BJ (cell line): ENCODE data around the gene DOCK4. TPM values are rescaled to one million over a fixed set of nuclear protein-coding genes. Genes with fewer than 3 reads are reported as not detected.

Source experiments
- CTCF ChIA-PET: fragments of 350-600 bp; formaldehyde crosslinking; extraction: SDS; loops from one replicate; lab custom pipeline; 2021; ENCODE audit warnings: antibody characterized with exemption, inconsistent platforms; lab: Yijun Ruan, JAX
- POLR2A ChIA-PET: fragments of 300-600 bp; sonication (Branson Sonifier 250); formaldehyde crosslinking; extraction: SDS; loops from one replicate; lab custom pipeline; 2021; ENCODE audit warnings: antibody characterized with exemption; lab: Charles Lee
- DNase-seq: peaks from one replicate; pipeline ENCODE4 v3.0.0-alpha.2; 2011; ENCODE audit warnings: low read depth
- H3K27me3 ChIP-seq: 2 replicates; pipeline ENCODE4 v1.6.0; 2011; ENCODE audit warnings: low read length; ENCODE audit not compliant: control insufficient read depth, insufficient read depth
- H3K36me3 ChIP-seq: 2 replicates; pipeline ENCODE4 v1.5.1; 2011; ENCODE audit warnings: low read length; ENCODE audit not compliant: control insufficient read depth, insufficient read depth
- H3K4me3 ChIP-seq: 2 replicates; pipeline ENCODE4 v1.5.1; 2011; ENCODE audit warnings: low read depth, mild to moderate bottlenecking, control low read depth, low read length
- polyA plus RNA-seq: library from polyadenylated mRNA; depleted of rRNA; stranded (reverse); fragments of >200 nt; gene quantifications from 2 replicates; pipeline ENCODE4 v1.2.3, GENCODE V29; 2011
- TF ChIP-seq, protein P1 (sequence below): IDR thresholded peaks from 2 replicates; pipeline ENCODE4 v1.5.1; 2011; ENCODE audit warnings: low read depth, mild to moderate bottlenecking, control low read depth, inconsistent platforms, low read length, moderate library complexity; ENCODE audit not compliant: insufficient read depth

The DOCK4 gene
- polyA plus RNA-seq, 1 experiment = 0.15 TPM

DNA sequence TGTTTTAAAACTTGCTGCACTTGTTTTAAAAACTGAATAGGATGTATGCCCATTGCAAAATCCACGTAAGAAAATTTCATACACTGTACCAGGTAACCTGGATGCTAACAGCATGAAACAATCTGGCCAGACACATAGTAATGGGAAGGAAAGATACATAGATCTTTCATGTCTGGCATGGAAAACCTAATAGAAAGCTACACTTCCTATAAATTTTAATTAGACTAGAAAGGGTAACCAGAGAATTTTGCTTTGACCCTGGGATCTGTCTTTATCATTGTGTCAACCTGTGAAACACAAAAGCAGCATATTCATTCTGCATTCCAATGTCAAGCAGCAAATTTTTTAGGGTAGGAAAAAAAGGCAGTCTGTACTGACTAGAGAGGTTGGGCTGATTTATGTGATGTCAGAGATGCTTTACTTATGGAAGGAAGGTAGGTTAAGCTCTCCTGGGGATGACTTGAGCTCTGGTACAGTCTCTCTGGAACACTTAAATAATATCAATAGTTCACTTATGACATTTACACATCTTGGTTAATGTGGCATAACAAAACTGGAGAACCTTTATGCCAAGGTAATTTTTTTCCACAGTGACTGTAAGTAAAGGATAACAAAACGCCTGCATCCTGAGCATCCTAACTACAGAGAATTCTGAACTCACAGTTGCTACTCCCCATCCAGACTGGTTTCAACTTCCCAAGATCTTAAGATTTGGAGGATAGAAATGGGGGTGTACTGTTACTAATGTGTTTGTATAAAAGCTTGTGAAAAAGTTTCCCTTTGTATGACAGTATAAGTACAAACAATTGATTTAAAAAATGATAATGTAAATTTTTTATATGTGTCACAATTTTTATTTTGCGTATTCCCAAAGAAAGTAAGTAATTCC lies 44.7 kb downstream of the DOCK4 start:
- ChIA-PET POLR2A (no interaction called here), CTCF (interaction anchor here (1.2 kb wide), 1 partner anchor 8 kb away, joined by 3 read pairs; no protein-coding TSS in a partner anchor)
- DNase-seq = no peak
- H3K36me3 ChIP-seq = no peaks in the 10 kb centered on the region
- no peaks in the 10 kb centered on the region; the same call in 1 of the 2 replicates for H3K27me3 ChIP-seq
- TF ChIP-seq, protein P1, sequence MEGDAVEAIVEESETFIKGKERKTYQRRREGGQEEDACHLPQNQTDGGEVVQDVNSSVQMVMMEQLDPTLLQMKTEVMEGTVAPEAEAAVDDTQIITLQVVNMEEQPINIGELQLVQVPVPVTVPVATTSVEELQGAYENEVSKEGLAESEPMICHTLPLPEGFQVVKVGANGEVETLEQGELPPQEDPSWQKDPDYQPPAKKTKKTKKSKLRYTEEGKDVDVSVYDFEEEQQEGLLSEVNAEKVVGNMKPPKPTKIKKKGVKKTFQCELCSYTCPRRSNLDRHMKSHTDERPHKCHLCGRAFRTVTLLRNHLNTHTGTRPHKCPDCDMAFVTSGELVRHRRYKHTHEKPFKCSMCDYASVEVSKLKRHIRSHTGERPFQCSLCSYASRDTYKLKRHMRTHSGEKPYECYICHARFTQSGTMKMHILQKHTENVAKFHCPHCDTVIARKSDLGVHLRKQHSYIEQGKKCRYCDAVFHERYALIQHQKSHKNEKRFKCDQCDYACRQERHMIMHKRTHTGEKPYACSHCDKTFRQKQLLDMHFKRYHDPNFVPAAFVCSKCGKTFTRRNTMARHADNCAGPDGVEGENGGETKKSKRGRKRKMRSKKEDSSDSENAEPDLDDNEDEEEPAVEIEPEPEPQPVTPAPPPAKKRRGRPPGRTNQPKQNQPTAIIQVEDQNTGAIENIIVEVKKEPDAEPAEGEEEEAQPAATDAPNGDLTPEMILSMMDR = no peak
- H3K4me3 ChIP-seq = no peak overlapping the region

DNA sequence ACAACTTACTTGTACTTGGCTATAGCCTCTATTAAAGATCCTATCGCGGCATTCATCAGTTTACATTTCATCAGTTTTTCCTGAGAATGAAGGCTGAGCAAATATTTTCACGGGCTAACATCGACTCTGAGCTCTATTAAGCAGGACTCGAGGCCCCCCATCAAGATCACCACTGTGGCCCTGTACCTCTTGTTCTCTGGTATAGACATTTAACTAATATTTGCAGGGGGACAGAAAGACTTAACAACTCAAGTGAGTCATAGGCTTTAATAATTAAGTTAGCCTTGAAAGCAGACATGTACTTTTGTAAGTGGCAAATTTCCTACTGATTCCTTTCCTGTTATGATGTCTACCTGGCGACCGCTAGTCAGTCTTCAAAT lies 45.4 kb downstream of the DOCK4 start:
- DNase-seq = no peak
- Histone ChIP-seq H3K36me3 (no peaks in the 10 kb centered on the region), H3K27me3 (no peaks in the 10 kb centered on the region; the same call in 1 of the 2 replicates), H3K4me3 (no peak overlapping the region)
- ChIA-PET CTCF (no interaction called here), POLR2A (no interaction called here)
- TF ChIP-seq, protein P1 = no peak

DNA sequence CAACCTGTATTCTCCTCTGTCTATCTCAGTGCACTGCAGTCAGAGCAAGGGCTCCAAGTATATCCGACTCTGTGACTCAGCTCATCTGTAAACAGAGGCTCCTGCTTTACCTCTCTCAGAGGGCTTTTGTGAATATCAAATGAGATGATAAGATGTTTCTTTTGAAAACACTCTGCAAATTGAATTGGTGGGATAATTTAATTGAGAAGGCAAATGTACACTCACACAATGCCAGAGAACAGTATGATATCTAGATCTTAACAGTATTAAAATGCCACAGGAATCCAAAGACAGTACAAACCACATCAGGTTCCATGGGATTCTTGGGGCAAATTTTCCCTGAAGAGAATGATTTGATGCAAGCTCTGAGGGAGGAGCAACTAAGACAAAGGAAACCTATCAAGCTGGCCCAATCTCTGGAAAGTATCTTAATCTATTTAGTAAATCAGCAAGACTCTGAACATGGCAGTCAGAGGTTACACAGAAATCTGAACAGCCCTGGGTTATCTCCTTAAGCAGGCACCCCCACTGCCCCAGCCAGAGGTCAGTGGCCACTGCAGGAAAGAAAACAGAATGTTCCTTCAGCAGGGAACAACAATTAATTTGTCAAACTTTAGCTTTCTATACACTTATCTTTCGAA lies 45.9 kb downstream of the DOCK4 start:
- H3K4me3 ChIP-seq = no peak overlapping the region
- TF ChIP-seq, protein P1 = no peak
- POLR2A ChIA-PET = no interaction called here
- CTCF ChIA-PET = no interaction called here
- H3K27me3 ChIP-seq = no peaks in the 10 kb centered on the region; the same call in 1 of the 2 replicates
- H3K36me3 ChIP-seq = no peaks in the 10 kb centered on the region
- DNase-seq = no peak

DNA sequence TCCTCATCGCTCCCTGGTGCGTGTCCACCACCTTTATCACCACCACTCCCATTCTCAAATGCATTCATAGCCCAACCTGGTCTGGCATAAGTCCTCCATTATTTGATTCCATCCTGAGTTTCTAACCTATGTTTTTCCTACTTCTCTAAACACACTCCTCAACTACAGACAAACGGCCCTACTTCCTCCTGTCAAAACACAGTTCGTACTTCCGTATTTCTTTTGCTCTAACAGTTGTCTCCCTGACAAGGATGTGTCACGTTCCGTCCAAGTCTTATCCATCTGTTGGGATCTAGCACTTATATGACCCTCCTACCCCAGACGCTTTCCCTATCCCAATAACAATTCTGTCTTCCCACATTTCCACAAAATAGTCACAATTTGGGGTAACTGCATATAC lies 46.8 kb downstream of the DOCK4 start:
- TF ChIP-seq, protein P1 = no peak
- no peak for DNase-seq
- H3K27me3 ChIP-seq = no peaks in the 10 kb centered on the region; the same call in 1 of the 2 replicates
- CTCF ChIA-PET = no interaction called here
- H3K36me3 ChIP-seq = no peaks in the 10 kb centered on the region
- POLR2A ChIA-PET = no interaction called here
- no peak overlapping the region for H3K4me3 ChIP-seq

DNA sequence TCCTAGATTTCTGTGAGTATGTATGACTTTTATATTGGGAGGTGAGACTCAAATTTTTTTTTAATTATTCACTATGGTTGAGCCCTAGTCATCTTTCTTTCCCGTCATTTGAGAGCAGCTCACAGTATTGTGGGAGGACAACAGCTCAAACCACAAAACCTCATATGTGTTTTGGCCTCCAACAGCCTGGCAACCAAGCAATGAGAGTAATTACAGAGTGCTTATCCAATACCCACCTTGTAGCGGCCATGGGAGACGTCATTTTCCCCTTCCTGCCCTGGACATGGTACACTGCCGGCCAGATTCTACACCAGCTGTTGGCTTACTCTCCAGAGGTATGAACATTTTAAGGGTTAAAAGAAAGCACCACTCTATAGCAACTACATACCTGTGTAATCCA lies 49.1 kb downstream of the DOCK4 start:
- TF ChIP-seq, protein P1 = no peak
- no peak overlapping the region for H3K4me3 ChIP-seq
- CTCF ChIA-PET = no interaction called here
- no peaks in the 10 kb centered on the region for H3K27me3 ChIP-seq
- POLR2A ChIA-PET = no interaction called here
- H3K36me3 ChIP-seq = no peaks in the 10 kb centered on the region
- DNase-seq = no peak
